Activated CD4-positive, alpha-beta T cell treated with anti-CD3 and anti-CD28 coated beads, Interleukin-2, amount 10 ng/mL, durations not matched to agents 24 days and 14 days (primary cell): ENCODE measurements around the gene ZNF784. TPM values are rescaled to one million over a fixed set of nuclear protein-coding genes. Genes with fewer than 3 reads are reported as not detected.

Source experiments
- DNase-seq: peaks from one replicate; pipeline ENCODE4 v3.0.0; 2022
- H3K27ac Mint-ChIP-seq: one replicate; pipeline ENCODE4 v1.8.0; 2022; ENCODE audit warnings: mild to moderate bottlenecking, mixed read lengths
- H3K27me3 Mint-ChIP-seq: one replicate; pipeline ENCODE4 v1.8.0; 2022; ENCODE audit warnings: mixed read lengths
- H3K36me3 Mint-ChIP-seq: one replicate; pipeline ENCODE4 v1.8.0; 2022; ENCODE audit warnings: low read depth, mild to moderate bottlenecking, mixed read lengths
- H3K4me1 Mint-ChIP-seq: one replicate; pipeline ENCODE4 v1.8.0; 2021; ENCODE audit warnings: mixed read lengths
- H3K4me3 Mint-ChIP-seq: one replicate; pipeline ENCODE4 v1.8.0; 2022; ENCODE audit warnings: mild to moderate bottlenecking, moderate library complexity, mixed read lengths
- H3K9me3 Mint-ChIP-seq: one replicate; pipeline ENCODE4 v1.8.0; 2021; ENCODE audit warnings: mixed read lengths
- intact Hi-C: fragments of 100-400 bp; cut with micrococcal nuclease; formaldehyde crosslinking; loops from one replicate; pipeline ENCODE4 v1.15.1; 2023
- total RNA-seq: library from RNA; stranded (reverse); gene quantifications from 2 replicates; pipeline ENCODE4 v1.2.3, GENCODE V29; 2022

The ZNF784 gene
- total RNA-seq, 1 donor from 2014 or later: 3.7 TPM

DNA sequence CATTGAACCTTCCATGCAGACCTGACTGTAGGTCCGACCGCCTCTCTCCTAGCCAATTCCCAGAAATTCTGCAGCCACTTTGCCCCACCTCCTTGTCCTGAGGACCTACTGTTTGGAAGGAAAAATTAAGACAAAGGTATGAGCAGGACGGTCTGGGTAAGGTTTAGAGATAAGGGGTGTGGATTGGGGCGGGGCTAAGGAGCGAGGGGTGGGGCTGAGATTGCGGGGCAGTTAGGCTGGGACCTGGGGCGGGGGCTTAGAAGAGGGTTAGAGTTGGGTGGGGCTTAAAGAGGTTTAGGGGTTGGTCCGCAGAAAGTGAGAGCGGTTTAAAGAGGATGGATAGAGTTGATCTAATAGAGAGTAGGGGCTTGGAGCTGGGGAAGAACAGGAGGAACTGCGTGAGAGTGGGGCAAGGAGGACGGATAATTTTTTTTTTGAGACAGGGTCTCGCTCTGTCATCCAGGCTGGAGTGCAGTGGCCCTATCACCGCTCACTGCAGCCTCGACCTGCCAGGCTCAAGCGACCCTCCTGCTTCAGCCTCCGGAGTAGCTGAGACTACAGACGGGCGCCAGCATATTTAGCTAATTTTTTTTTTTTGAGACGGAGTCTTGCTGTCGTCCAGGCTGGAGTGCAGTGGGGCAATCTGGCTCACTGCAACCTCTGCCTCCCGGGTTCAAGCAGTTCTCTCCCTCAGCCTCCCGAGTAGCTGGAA lies 20.6 kb downstream of the ZNF784 start:
- peaks cover 2% of the 10 kb centered on the region for H3K9me3 Mint-ChIP-seq
- intact Hi-C loops: no loop called here
- peaks cover 3% of the 10 kb centered on the region for H3K27me3 Mint-ChIP-seq
- peaks cover 27% of the 10 kb centered on the region for H3K36me3 Mint-ChIP-seq
- DNase-seq: peak; percentile 62
- H3K4me3 Mint-ChIP-seq: peak overlapping the region; percentile 61
- peak overlapping the region; percentile 58 for H3K27ac Mint-ChIP-seq
- H3K4me1 Mint-ChIP-seq: peaks cover 48% of the 10 kb centered on the region

DNA sequence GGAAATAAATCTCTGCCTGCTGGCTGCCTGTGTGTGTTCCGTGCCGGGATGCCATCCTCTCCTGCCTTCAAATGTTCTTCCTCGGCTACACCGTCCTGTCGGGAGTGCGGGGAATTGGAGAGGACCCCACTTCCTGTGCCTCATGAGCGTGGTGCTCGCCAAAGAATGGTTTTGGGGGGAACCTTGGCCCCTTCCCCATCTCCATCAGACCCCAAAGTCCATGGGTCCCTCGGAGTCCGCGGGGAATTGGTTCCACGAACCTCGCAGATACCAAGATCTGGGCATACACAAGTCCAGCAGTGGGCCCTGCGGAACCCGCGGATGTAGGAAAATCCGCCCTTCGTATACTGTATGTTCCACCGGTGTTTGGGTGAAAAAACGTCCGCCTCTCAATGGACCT lies 21.3 kb downstream of the ZNF784 start:
- Mint-ChIP-seq H3K36me3 (peaks cover 29% of the 10 kb centered on the region), H3K4me3 (peak overlapping the region; percentile 61), H3K27ac (no peak overlapping the region), H3K27me3 (peaks cover 3% of the 10 kb centered on the region), H3K4me1 (peaks cover 48% of the 10 kb centered on the region), H3K9me3 (peaks cover 3% of the 10 kb centered on the region)
- intact Hi-C loops: no loop called here
- no peak for DNase-seq

DNA sequence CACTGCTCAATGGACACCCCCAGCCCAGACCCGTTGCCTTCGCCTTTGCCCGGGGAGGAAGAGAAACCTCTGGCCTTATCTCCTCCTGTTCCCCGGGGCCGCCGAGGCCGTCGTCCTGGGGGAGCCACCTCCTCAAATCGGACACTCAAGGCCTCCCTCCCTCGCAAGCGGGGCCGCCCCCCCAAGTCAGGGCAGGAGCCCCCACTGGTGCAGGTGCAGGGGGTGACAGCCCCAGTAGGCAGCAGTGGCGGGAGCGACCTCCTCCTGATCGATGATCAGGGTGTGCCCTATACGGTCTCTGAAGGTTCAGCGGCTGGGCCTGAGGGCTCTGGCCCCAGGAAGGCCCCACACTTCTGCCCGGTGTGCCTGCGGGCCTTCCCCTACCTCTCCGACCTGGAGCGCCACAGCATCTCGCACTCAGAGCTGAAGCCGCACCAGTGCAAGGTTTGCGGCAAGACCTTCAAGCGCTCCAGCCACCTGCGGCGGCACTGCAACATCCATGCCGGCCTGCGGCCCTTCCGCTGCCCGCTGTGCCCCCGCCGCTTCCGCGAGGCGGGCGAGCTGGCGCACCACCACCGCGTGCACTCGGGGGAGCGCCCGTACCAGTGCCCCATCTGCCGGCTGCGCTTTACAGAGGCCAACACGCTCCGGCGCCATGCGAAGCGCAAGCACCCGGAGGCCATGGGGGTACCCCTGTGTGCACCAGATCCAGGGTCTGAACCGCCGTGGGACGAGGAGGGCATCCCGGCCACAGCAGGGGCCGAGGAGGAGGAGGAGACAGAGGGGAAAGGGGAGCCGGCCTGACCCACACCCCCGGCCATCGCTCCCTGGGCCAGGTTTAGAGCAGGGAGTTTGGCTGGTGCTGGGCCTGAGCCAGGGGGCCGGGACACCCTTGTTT lies 22.0 kb downstream of the ZNF784 start:
- Mint-ChIP-seq H3K9me3 (peaks cover 3% of the 10 kb centered on the region), H3K27me3 (peaks cover 3% of the 10 kb centered on the region), H3K4me3 (peak overlapping the region; percentile 87), H3K27ac (no peak overlapping the region), H3K4me1 (peaks cover 45% of the 10 kb centered on the region), H3K36me3 (peaks cover 28% of the 10 kb centered on the region)
- peak; percentile 60 for DNase-seq
- intact Hi-C loops: no loop called here

DNA sequence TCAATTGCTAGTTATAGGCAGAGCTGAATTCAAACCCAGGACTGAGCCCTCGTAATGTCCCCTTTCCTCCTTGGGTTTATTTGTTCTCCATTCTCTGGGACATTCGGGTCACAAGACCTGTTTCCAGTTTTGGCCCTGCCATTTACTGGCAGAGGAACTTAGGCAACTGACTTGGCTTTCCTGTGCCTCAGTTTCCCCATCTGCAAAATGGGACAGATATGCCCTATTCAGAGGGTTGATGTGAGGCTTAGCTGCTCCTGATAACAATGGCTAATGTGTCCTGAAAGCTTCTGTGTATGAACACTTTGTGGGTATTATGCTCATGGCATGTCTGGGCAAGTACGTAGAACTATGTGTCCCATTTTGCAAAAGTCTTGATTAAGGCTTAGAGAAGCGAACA lies 23.3 kb downstream of the ZNF784 start:
- Mint-ChIP-seq H3K27ac (peak overlapping the region; percentile 89), H3K4me3 (peak overlapping the region; percentile 87), H3K27me3 (peaks cover 3% of the 10 kb centered on the region), H3K9me3 (peaks cover 3% of the 10 kb centered on the region), H3K4me1 (peaks cover 33% of the 10 kb centered on the region), H3K36me3 (peaks cover 31% of the 10 kb centered on the region)
- DNase-seq: peak; percentile 64
- intact Hi-C loops: no loop called here

DNA sequence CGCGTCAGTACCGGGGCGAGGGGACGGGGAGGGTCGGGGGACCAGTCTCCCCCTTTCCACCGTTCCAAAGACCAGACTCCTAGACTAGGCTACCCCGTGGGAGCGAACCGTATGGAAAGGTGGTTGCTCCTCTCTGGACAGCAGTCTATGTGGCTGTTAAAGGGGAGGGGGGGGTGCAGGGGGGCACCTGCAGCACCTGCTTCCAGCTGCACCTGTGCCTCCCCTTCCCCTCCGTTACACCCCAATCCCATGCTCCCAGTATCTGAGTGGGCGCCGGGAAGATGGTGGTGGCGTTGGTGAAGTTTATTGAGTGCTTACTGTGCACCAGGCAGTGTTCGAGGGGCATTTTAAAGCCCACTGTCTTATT lies 23.7 kb downstream of the ZNF784 start:
- Mint-ChIP-seq H3K9me3 (peaks cover 3% of the 10 kb centered on the region), H3K4me3 (peak overlapping the region; percentile 87), H3K27me3 (no peaks in the 10 kb centered on the region), H3K4me1 (peaks cover 30% of the 10 kb centered on the region), H3K27ac (peak overlapping the region; percentile 89), H3K36me3 (peaks cover 31% of the 10 kb centered on the region)
- DNase-seq: no peak
- intact Hi-C loops: no loop called here

DNA sequence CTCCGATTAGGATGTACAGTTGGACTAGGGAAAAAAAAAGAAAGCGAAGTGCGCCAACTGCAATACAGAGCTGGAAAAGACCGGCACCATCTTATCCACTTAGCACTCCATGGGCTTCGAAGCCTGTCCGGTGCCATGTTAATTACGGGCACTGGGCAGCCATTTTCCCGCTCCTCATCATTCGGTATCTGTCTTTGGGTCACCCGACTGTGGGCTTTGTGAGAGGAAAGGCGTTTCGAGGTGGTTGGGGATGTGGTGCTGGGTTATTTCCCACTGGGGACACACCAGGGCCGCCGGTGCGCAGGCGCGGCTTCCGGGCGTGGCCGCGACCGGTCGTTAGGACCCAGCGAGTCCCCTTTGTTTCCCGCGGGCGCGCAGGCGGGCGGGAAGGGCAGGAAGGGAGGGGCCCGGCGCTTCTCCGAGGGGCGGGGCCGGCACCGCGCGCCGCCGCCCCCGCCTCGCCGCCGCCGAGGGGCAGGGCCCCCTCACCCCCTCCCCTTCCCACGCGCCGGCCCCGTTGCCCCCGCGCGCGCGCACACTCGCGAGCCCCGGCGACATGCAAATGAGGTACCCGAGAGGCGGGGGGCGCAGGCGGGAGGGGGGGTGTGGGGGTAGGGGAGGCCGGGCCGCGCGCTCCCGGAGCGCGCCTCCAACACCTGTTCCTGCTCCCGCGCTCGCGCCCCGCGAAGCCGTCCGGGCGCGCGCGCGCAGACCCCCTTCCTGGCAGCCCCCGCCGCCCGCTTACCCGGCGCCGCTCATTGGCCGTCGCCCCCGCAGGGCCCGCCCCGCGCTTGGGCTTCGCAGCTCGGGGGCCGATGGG lies 24.3 kb downstream of the ZNF784 start, which contains the start of gene ZNF524:
Gene ZNF524, plus strand, starts transcription at position 447 of the 820 bp plus-strand sequence. CDS start 1,825 bp downstream, outside the sequence.
- Mint-ChIP-seq H3K27ac (peak within 1 kb of the TSS; percentile 98), H3K4me3 (peak within 1 kb of the TSS; percentile 88), H3K9me3 (peaks cover 5% of the 10 kb centered on the region), H3K4me1 (peaks cover 32% of the 10 kb centered on the region), H3K27me3 (no peaks in the 10 kb centered on the region), H3K36me3 (peaks cover 37% of the 10 kb centered on the region)
- intact Hi-C loops: loop anchor here (1.0 to 5.0 kb wide), 10 partner anchors 13 to 483 kb away; partner anchors contain the start of genes KMT5C, PPP1R12C, PPP6R1 and RPL28
- peak; percentile 96 for DNase-seq

DNA sequence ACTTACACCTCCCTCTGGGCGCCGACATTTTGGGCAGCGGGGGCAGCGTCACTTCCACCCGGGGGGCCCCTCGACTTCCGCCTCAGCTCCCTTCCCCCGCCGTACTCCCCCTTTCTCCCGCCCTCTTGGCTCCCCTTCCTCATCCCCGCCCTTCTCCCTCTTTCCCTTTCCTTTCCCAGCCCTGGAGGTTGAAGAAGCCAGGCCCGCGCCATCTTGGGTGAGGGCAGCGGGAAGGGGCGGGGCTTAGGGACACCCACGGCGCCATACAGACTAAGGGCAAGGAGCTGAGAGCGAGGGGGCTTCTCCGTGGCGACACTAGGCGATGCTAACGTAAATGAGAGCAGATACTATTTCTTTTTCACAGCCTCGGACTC lies 24.9 kb downstream of the ZNF784 start, which contains the start of gene FIZ1:
Gene FIZ1, minus strand, starts transcription at position 50 of the 374 bp plus-strand sequence. CDS start 1,652 bp downstream, outside the sequence.
- peak; percentile 99 for DNase-seq
- H3K27me3 Mint-ChIP-seq: no peaks in the 10 kb centered on the region

DNA sequence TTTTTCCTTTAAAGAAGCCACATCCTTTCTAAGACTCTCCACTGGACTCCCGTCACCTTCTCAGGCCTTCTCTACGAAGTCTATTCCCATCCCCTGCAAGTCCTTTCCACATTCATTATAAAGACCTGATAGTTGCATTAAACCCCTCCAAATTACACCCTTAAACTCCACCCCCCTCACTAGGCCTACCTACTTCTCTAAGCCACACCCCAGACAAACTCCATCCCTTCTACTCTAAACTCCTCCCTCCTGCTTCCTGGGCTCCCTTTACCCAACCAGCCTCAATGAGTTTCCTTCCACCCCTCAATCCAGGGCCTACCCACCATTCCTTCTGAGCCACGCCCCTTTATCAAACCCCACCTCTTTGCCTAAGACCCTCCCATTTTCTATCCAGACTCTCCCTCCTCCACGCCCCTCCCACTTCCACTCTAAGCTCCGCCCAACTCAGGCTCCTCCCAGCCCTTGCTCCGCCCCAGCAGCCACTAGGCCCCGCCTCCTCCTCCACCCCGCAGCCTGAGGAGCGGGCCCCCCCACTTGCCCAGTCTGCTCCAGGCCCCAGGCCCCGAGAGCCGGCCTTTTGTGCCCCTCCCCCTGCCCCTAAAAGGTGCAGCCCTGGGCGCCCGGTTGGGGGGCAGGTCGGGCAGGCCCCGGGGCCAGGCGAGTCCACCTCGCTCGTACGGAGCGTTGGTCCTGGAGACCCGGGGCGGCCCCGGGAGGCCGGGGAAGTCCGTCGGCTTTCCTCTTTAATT lies 25.5 kb downstream of the ZNF784 start:
- peak overlapping the region; percentile 98 for H3K27ac Mint-ChIP-seq
- peak overlapping the region; percentile 88 for H3K4me3 Mint-ChIP-seq
- no peaks in the 10 kb centered on the region for H3K27me3 Mint-ChIP-seq
- intact Hi-C loops: loop anchor here (1.0 to 5.0 kb wide), 10 partner anchors 12 to 482 kb away; partner anchors contain the start of genes KMT5C, PPP1R12C, PPP6R1 and RPL28
- peaks cover 8% of the 10 kb centered on the region for H3K9me3 Mint-ChIP-seq
- H3K4me1 Mint-ChIP-seq: peaks cover 29% of the 10 kb centered on the region
- DNase-seq: peak; percentile 99
- peaks cover 42% of the 10 kb centered on the region for H3K36me3 Mint-ChIP-seq

More for the DNA sequence above, 24.9 kb downstream of the ZNF784 start, which contains the start of gene FIZ1:
- Mint-ChIP-seq H3K4me1 (peaks cover 30% of the 10 kb centered on the region), H3K36me3 (peaks cover 42% of the 10 kb centered on the region), H3K4me3 (peak within 1 kb of the TSS; percentile 88), H3K27ac (peak within 1 kb of the TSS; percentile 98), H3K9me3 (peaks cover 8% of the 10 kb centered on the region)
- intact Hi-C loops: loop anchor here (1.0 to 5.0 kb wide), 10 partner anchors 12 to 482 kb away; partner anchors contain the start of genes KMT5C, PPP1R12C, PPP6R1 and RPL28

DNA sequence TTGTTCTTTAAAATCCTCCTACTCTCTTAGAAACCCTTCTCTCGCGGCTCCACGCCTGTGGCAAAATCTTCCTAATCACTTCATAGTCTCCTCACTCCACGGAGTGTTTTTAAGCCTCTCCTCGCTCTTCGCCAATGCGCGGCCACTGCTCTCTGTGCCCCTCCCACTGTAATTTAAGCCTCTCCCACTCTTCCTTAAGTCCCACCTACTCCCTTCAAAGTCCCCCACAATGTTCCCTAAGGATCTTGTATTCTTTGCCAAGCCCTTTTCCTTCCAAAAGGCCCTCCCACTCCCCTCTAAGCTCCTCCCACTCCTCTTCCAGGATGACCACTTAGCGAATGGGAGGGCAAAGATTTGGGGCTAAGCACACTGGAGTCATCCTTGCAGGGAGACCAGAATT lies 26.3 kb downstream of the ZNF784 start:
- intact Hi-C loops: loop anchor here (2.0 to 5.0 kb wide), 2 partner anchors 17 to 211 kb away; partner anchors contain the start of genes RPL28 and ZNF579
- H3K27ac Mint-ChIP-seq: peak overlapping the region; percentile 32

DNA sequence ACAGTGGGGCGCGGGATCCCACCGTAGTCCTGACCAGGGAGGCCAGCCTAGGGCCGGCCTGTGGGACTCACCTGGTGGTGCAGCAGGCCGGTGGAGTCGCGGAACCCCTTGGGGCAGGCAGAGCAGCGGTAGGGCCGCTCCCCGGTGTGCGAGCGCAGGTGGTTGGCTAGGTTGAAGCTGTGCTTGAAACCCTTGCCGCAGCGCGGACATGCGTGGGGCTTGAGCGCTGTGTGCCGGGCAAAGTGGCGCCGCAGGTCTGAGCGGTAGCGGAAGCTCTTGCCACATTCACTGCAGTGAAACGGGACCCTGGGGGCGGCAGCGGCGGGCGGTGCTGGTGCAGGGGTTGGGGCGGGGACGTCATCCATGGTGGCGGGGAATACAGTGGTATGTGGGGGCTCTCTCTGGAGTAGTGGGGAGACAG lies 26.9 kb downstream of the ZNF784 start:
- no peaks in the 10 kb centered on the region for H3K27me3 Mint-ChIP-seq
- no peak overlapping the region for H3K27ac Mint-ChIP-seq
- peaks cover 8% of the 10 kb centered on the region for H3K9me3 Mint-ChIP-seq
- DNase-seq: no peak
- H3K4me3 Mint-ChIP-seq: no peak overlapping the region
- H3K36me3 Mint-ChIP-seq: peaks cover 38% of the 10 kb centered on the region
- peaks cover 23% of the 10 kb centered on the region for H3K4me1 Mint-ChIP-seq
- intact Hi-C loops: loop anchor here (5.0 kb wide), 1 partner anchor 210 kb away; the partner anchor contains the start of gene RPL28

More for the DNA sequence above, 26.3 kb downstream of the ZNF784 start:
- peaks cover 23% of the 10 kb centered on the region for H3K4me1 Mint-ChIP-seq
- peaks cover 8% of the 10 kb centered on the region for H3K9me3 Mint-ChIP-seq
- no peak overlapping the region for H3K4me3 Mint-ChIP-seq
- H3K36me3 Mint-ChIP-seq: peaks cover 39% of the 10 kb centered on the region
- no peak for DNase-seq
- no peaks in the 10 kb centered on the region for H3K27me3 Mint-ChIP-seq

DNA sequence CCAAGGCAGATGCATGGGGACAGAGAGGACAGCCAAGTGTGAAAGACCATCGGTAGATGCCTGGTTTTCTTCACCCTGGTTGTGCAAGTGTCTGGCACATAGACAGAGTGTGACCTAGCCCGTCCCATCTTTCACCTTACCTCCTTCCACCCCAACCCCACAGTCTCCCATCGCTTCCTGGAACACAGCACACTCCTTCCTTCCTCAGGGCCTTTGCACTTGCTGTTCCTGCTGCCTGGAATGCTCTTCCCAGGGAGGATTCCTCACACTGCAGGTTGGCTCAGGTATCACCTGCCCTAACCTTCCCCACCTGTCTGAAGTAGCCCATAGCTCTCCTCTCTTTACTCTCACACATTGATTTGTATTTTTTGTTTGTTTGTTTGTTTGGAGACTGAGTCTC lies 28.1 kb downstream of the ZNF784 start:
- Mint-ChIP-seq H3K4me3 (no peak overlapping the region), H3K36me3 (peaks cover 38% of the 10 kb centered on the region), H3K4me1 (peaks cover 17% of the 10 kb centered on the region), H3K9me3 (peaks cover 8% of the 10 kb centered on the region), H3K27me3 (no peaks in the 10 kb centered on the region), H3K27ac (no peak overlapping the region)
- intact Hi-C loops: loop anchor here (5.0 kb wide), 1 partner anchor 209 kb away; the partner anchor contains the start of gene RPL28
- DNase-seq: no peak

DNA sequence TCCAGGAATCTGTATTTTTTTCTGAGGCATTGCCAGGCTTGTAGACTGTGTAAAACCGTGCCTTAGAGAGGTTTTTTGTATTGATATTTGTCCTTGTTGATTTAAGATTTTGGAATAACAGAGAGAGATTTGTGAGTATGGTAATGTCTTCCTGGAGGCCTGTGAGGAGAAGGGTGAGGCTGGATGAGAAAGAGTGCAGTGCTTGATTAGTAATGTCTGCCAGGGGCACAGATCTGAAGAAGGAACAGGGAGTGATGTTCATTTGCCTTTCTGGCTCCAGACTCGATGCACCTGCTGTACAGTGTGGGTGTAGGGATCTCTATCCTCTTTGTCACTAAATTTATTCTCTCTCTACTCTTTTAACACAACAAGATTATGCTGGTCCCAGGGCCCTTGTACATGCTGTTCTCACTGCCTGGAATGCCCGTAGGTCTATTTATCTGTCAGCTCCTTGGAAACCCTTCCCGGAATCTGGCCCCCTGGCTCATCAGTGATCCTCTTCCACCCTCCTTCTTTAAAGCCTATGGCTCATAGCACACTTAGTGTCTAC lies 29.3 kb downstream of the ZNF784 start:
- Mint-ChIP-seq H3K27me3 (no peaks in the 10 kb centered on the region), H3K4me3 (no peak overlapping the region), H3K9me3 (peaks cover 8% of the 10 kb centered on the region), H3K27ac (peak overlapping the region; percentile 16), H3K4me1 (peaks cover 13% of the 10 kb centered on the region), H3K36me3 (peaks cover 39% of the 10 kb centered on the region)
- intact Hi-C loops: loop anchor here (5.0 kb wide), 1 partner anchor 208 kb away; the partner anchor contains the start of gene RPL28
- DNase-seq: no peak
